Naive thymus-derived CD8-positive, alpha-beta T cell (primary cell): ENCODE measurements around the gene SYCE3. TPM values are rescaled to one million over a fixed set of nuclear protein-coding genes. Genes with fewer than 3 reads are reported as not detected.
A peak's percentile ranks its signal among the peaks of the same experiment; 100 is the strongest.
"Not testable (repeated sequence)": the region's sequence is repeated elsewhere in the genome, so short reads cannot be mapped to it uniquely, and the experiment has no call there.

Experiments used
- ATAC-seq, 2 donors: fragments of 150-1000 bp; cut with Tn5 transposase in 1 of 2; sonication (Bioruptor Pico), chemical (Tn5 transposase) in 1 of 2; 1 replicate in 1 of 2; 2 replicates in 1 of 2; pipeline ENCODE4 v1.10.0; 2021; ENCODE audit warnings: mild to moderate bottlenecking in 2 of 2, moderate library complexity in 2 of 2
- POLR2A ChIA-PET: fragments of 350-600 bp; sonication (Branson Sonifier 250); formaldehyde crosslinking; loops from one replicate; lab custom pipeline; 2021; ENCODE audit warnings: antibody characterized with exemption; lab: Charles Lee
- DNase-seq, 10 donors: peaks; one replicate each; pipeline versions ENCODE4 v3.0.0 to v3.0.0-alpha.2; 2020 to 2022
- H3K27ac Mint-ChIP-seq, 10 donors: one replicate each; pipeline ENCODE4 v1.8.0; 2020 to 2022; ENCODE audit warnings: mild to moderate bottlenecking in 10 of 10, mixed read lengths in 10 of 10, moderate library complexity in 4 of 10, inconsistent platforms in 1 of 10
- H3K27me3 Mint-ChIP-seq, 5 donors: one replicate each; pipeline ENCODE4 v1.8.0; 2021 to 2022; ENCODE audit warnings: mixed read lengths in 5 of 5
- H3K36me3 Mint-ChIP-seq, 3 donors: one replicate each; pipeline ENCODE4 v1.8.0; 2020 to 2022; ENCODE audit warnings: mixed read lengths in 3 of 3, mild to moderate bottlenecking in 2 of 3, inconsistent platforms in 1 of 3
- H3K4me1 Mint-ChIP-seq, 4 donors: one replicate each; pipeline ENCODE4 v1.8.0; 2021 to 2022; ENCODE audit warnings: mixed read lengths in 4 of 4
- H3K4me3 Mint-ChIP-seq, 10 donors: one replicate each; pipeline ENCODE4 v1.8.0; 2020 to 2022; ENCODE audit warnings: mild to moderate bottlenecking in 10 of 10, mixed read lengths in 10 of 10, moderate library complexity in 6 of 10, inconsistent platforms in 1 of 10
- H3K9me3 Mint-ChIP-seq, 9 donors: one replicate each; pipeline ENCODE4 v1.8.0; 2020 to 2022; ENCODE audit warnings: mixed read lengths in 9 of 9, mild to moderate bottlenecking in 3 of 9, inconsistent platforms in 1 of 9, moderate library complexity in 1 of 9
- polyA plus RNA-seq, 3 donors: library from polyadenylated mRNA; unstranded; fragments of 300-500 nt; fragmentation: Illumina TruSeq; gene quantifications; one replicate each; pipeline ENCODE4 v1.2.3, GENCODE V29; 2021
- total RNA-seq, 8 experiments: library from RNA in 2 of 8; stranded (reverse) in 2 of 8; gene quantifications; one replicate each; pipeline ENCODE4 v1.2.3 and lab custom pipeline; 2021 to 2026

SYCE3 gene
- total and polyA plus RNA-seq, 5 experiments from 2014 or later: not detected

- Mint-ChIP-seq H3K9me3 (no peaks in the 10 kb centered on the region), H3K27me3 (peaks cover 0 to 1% (median 0%) of the 10 kb centered on the region in 5 donors), H3K36me3 (peaks cover 0 to 6% (median 0%) of the 10 kb centered on the region in 3 donors), H3K4me3 (peak overlapping the region; percentile 60 to 91 (median 82)), H3K27ac (peak overlapping the region in 9 of 10 donors; percentile 41 to 88 (median 84)), H3K4me1 (peaks cover 19 to 41% (median 34%) of the 10 kb centered on the region in 4 donors)
- no peak for DNase-seq
- POLR2A ChIA-PET: interaction anchor here (0.6 to 6.6 kb wide), 34 partner anchors 9 to 334 kb away, joined by 3 to 128 read pairs (median 6); partner anchors contain the start of genes ARSA, CHKB, CPT1B and HDAC10
- no peak for ATAC-seq
Measured at GRCh38 chr22:50525858-50526107, 36.9 kb downstream of the SYCE3 start.

GRCh38 chr22:50525104-50525857, 37.4 kb downstream of the SYCE3 start, which contains the start of gene SCO2:
Gene SCO2, minus strand, starts transcription at chr22:50525598. Its CDS starts 1,187 bp downstream, at chr22:50524411.
- Mint-ChIP-seq H3K4me3 (peak within 1 kb of the TSS; percentile 72 to 91 (median 86)), H3K9me3 (no peaks in the 10 kb centered on the region), H3K27me3 (no peaks in the 10 kb centered on the region), H3K27ac (peak within 1 kb of the TSS; percentile 70 to 94 (median 88)), H3K36me3 (peaks cover 0 to 8% (median 0%) of the 10 kb centered on the region in 3 donors), H3K4me1 (peaks cover 18 to 41% (median 32%) of the 10 kb centered on the region in 4 donors)
- POLR2A ChIA-PET: interaction anchor here (0.6 to 6.6 kb wide), 34 partner anchors 8 to 542 kb away, joined by 3 to 128 read pairs (median 6); partner anchors contain the start of genes ARSA, CHKB, CPT1B and HDAC10
- ATAC-seq (peak; percentile 71 to 79), DNase-seq (peak; percentile 95 to 99 (median 98))

GRCh38 chr22:50524676-50525103, 38.0 kb downstream of the SYCE3 start:
- Mint-ChIP-seq H3K4me1 (peaks cover 18 to 40% (median 32%) of the 10 kb centered on the region in 4 donors), H3K36me3 (peaks cover 0 to 14% (median 0%) of the 10 kb centered on the region in 3 donors), H3K4me3 (peak overlapping the region; percentile 72 to 91 (median 86)), H3K27me3 (no peaks in the 10 kb centered on the region), H3K27ac (peak overlapping the region; percentile 70 to 94 (median 88)), H3K9me3 (no peaks in the 10 kb centered on the region)
- POLR2A ChIA-PET: interaction anchor here (0.7 to 6.6 kb wide), 20 partner anchors 10 to 541 kb away, joined by 3 to 128 read pairs (median 12); partner anchors contain the start of genes CHKB, HDAC10, KLHDC7B and LMF2
- no peak for ATAC-seq
- no peak for DNase-seq

GRCh38 chr22:50523806-50524675, 38.7 kb downstream of the SYCE3 start:
- POLR2A ChIA-PET: interaction anchor here (0.8 to 6.6 kb wide), 7 partner anchors 14 to 272 kb away, joined by 3 to 128 read pairs (median 13); partner anchors contain the start of genes CHKB, HDAC10, LMF2 and NCAPH2
- H3K27me3 Mint-ChIP-seq: no peaks in the 10 kb centered on the region
- no peak for DNase-seq

GRCh38 chr22:50523458-50523805, 39.3 kb downstream of the SYCE3 start:
- Mint-ChIP-seq H3K27ac (peak overlapping the region in 1 of 10 donors; percentile 13), H3K4me1 (peaks cover 16 to 33% (median 27%) of the 10 kb centered on the region in 4 donors), H3K4me3 (peak overlapping the region in 6 of 10 donors; percentile 22 to 58 (median 47)), H3K9me3 (no peaks in the 10 kb centered on the region), H3K27me3 (no peaks in the 10 kb centered on the region), H3K36me3 (peaks cover 0 to 24% (median 1%) of the 10 kb centered on the region in 3 donors)
- no peak for DNase-seq
- no peak for ATAC-seq
- POLR2A ChIA-PET: interaction anchor here (1.2 to 5.6 kb wide), 3 partner anchors 15 to 180 kb away, joined by 3 to 128 read pairs (median 3); partner anchors contain the start of genes KLHDC7B, LMF2, NCAPH2 and PPP6R2

More at GRCh38 chr22:50523806-50524675, 38.7 kb downstream of the SYCE3 start:
- Mint-ChIP-seq H3K36me3 (peaks cover 0 to 19% (median 0%) of the 10 kb centered on the region in 3 donors), H3K4me3 (peak overlapping the region; percentile 72 to 91 (median 86)), H3K27ac (peak overlapping the region; percentile 70 to 94 (median 88)), H3K9me3 (no peaks in the 10 kb centered on the region), H3K4me1 (peaks cover 18 to 38% (median 32%) of the 10 kb centered on the region in 4 donors)
- ATAC-seq: no peak

DNA sequence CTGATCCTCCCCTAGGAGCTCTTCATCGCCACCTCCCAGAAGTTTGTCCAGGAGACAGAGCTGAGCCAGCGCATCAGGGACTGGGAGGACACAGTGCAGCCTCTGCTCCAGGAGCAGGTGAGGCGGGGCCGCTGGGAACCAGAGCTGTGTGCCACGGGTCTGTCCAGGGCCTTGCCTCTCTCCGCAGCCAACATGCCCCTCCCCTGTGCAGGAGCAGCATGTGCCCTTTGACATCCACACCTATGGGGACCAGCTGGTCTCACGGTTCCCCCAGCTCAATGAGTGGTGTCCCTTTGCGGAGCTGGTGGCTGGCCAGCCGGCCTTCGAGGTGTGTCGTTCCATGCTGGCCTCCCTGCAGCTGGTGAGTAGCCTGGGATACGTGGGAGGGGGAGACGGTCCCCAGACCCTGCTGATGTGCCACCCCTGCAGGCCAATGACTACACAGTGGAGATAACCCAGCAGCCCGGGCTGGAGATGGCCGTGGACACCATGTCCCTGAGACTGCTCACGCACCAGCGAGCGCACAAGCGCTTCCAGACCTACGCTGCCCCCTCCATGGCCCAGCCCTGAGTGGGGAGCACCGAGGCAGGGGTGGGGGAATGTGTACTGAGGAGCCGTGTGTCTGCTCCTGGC, 39.8 kb downstream of the SYCE3 start:
- Mint-ChIP-seq H3K27ac (no peak overlapping the region), H3K4me3 (peak overlapping the region in 6 of 10 donors; percentile 22 to 58 (median 44)), H3K4me1 (peaks cover 14 to 28% (median 22%) of the 10 kb centered on the region in 4 donors), H3K36me3 (peaks cover 0 to 24% (median 1%) of the 10 kb centered on the region in 3 donors), H3K27me3 (no peaks in the 10 kb centered on the region), H3K9me3 (no peaks in the 10 kb centered on the region)
- ATAC-seq (no peak), DNase-seq (no peak)
- POLR2A ChIA-PET: interaction anchor here (1.2 to 5.6 kb wide), 5 partner anchors 15 to 180 kb away, joined by 3 to 128 read pairs (median 3); partner anchors contain the start of genes KLHDC7B, LMF2, NCAPH2 and PPP6R2

DNA sequence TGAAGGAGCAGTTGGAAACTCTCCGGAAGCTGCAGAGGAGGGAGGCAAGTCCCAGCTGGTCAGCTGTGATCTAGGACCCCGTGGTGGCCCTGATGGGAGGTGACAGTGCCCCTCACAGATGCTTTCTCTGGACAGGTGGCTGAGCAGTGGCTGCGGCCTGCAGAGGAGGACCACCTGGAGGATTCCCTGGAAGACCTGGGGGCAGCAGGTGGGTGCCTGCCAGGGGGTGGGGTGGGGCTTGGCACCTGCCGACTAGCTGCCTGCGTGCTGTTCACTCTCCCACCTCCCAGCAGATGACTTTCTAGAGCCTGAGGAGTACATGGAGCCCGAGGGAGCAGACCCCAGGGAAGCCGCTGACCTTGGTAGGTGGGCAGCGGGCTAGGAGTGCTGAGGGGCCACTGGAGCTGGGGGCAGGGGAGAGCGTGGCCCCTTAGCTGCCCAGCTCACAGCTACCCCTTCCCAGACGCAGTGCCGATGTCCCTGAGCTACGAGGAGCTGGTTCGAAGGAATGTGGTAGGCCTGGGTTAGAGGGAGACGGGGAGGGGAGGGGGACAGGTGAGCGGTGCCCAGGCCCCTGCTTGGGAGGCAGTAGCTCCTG, 40.4 kb downstream of the SYCE3 start:
- H3K27ac Mint-ChIP-seq: no peak overlapping the region
- H3K4me1 Mint-ChIP-seq: peaks cover 12 to 22% (median 17%) of the 10 kb centered on the region in 4 donors
- DNase-seq (no peak), ATAC-seq (no peak)
- no peaks in the 10 kb centered on the region for H3K9me3 Mint-ChIP-seq
- POLR2A ChIA-PET: interaction anchor here (1.2 to 5.6 kb wide), 5 partner anchors 14 to 179 kb away, joined by 3 to 128 read pairs (median 3); partner anchors contain the start of genes KLHDC7B, LMF2, NCAPH2 and PPP6R2
- H3K27me3 Mint-ChIP-seq: no peaks in the 10 kb centered on the region
- H3K4me3 Mint-ChIP-seq: peak overlapping the region in 2 of 10 donors; percentile 4 to 34
- peaks cover 0 to 28% (median 1%) of the 10 kb centered on the region in 3 donors for H3K36me3 Mint-ChIP-seq

GRCh38 chr22:50521710-50522109, 41.0 kb downstream of the SYCE3 start:
- no peaks in the 10 kb centered on the region for H3K9me3 Mint-ChIP-seq
- ATAC-seq (no peak), DNase-seq (no peak)
- POLR2A ChIA-PET: interaction anchor here (1.4 to 5.6 kb wide), 2 partner anchors 13 to 41 kb away, joined by 3 to 128 read pairs; partner anchors contain the start of genes LMF2, NCAPH2 and SYCE3
- H3K4me3 Mint-ChIP-seq: no peak overlapping the region
- H3K4me1 Mint-ChIP-seq: peaks cover 7 to 17% (median 11%) of the 10 kb centered on the region in 4 donors
- no peaks in the 10 kb centered on the region for H3K27me3 Mint-ChIP-seq
- H3K36me3 Mint-ChIP-seq: peaks cover 0 to 28% (median 1%) of the 10 kb centered on the region in 3 donors
- no peak overlapping the region for H3K27ac Mint-ChIP-seq

- peaks cover 0 to 36% (median 1%) of the 10 kb centered on the region in 3 donors for H3K36me3 Mint-ChIP-seq
- ATAC-seq (no peak), DNase-seq (no peak)
- no peaks in the 10 kb centered on the region for H3K9me3 Mint-ChIP-seq
- peak overlapping the region in 1 of 10 donors; percentile 32 for H3K4me3 Mint-ChIP-seq
- H3K27me3 Mint-ChIP-seq: no peaks in the 10 kb centered on the region
- POLR2A ChIA-PET: interaction anchor here (5.6 kb wide), 1 partner anchor 13 kb away, joined by 128 read pairs; the partner anchor contains the start of genes LMF2 and NCAPH2
- peak overlapping the region in 1 of 10 donors; percentile 50 for H3K27ac Mint-ChIP-seq
- peaks cover 8 to 19% (median 10%) of the 10 kb centered on the region in 4 donors for H3K4me1 Mint-ChIP-seq
Measured at GRCh38 chr22:50520826-50521453, 41.8 kb downstream of the SYCE3 start.

DNA sequence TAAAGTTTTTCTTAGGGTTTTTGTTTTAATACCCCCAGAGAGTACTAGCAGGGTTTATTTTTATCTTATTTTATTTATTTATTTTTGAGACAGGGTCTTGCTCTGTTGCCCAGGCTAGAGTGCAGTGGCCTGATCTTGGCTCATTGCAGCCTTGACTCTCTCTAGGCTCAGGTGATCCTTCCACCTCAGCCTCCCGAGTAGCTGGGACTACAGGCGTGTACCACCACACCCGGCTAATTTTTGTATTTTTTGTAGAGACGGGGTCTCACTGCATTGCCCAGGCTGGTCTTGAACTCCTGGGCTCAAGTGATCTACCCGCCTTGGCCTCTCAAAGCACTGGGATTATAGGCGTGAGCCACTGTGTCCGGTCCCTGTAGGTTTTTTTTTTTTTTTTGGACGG, 42.5 kb downstream of the SYCE3 start:
- POLR2A ChIA-PET, DNase-seq, ATAC-seq, H3K9me3 Mint-ChIP-seq, H3K4me3 Mint-ChIP-seq, H3K27me3 Mint-ChIP-seq: not testable (repeated sequence)
- H3K27ac Mint-ChIP-seq: peak overlapping the region in 1 of 10 donors; percentile 34
- H3K4me1 Mint-ChIP-seq: peaks cover 9 to 23% (median 14%) of the 10 kb centered on the region in 4 donors
- H3K36me3 Mint-ChIP-seq: peaks cover 0 to 39% (median 3%) of the 10 kb centered on the region in 3 donors
